ENCODE data around the gene AUP1.
"Not testable (repeated sequence)": the region's sequence is repeated elsewhere in the genome, so short reads cannot be mapped to it uniquely, and the experiment has no call there.

AUP1 gene, protein sequence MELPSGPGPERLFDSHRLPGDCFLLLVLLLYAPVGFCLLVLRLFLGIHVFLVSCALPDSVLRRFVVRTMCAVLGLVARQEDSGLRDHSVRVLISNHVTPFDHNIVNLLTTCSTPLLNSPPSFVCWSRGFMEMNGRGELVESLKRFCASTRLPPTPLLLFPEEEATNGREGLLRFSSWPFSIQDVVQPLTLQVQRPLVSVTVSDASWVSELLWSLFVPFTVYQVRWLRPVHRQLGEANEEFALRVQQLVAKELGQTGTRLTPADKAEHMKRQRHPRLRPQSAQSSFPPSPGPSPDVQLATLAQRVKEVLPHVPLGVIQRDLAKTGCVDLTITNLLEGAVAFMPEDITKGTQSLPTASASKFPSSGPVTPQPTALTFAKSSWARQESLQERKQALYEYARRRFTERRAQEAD

DNA sequence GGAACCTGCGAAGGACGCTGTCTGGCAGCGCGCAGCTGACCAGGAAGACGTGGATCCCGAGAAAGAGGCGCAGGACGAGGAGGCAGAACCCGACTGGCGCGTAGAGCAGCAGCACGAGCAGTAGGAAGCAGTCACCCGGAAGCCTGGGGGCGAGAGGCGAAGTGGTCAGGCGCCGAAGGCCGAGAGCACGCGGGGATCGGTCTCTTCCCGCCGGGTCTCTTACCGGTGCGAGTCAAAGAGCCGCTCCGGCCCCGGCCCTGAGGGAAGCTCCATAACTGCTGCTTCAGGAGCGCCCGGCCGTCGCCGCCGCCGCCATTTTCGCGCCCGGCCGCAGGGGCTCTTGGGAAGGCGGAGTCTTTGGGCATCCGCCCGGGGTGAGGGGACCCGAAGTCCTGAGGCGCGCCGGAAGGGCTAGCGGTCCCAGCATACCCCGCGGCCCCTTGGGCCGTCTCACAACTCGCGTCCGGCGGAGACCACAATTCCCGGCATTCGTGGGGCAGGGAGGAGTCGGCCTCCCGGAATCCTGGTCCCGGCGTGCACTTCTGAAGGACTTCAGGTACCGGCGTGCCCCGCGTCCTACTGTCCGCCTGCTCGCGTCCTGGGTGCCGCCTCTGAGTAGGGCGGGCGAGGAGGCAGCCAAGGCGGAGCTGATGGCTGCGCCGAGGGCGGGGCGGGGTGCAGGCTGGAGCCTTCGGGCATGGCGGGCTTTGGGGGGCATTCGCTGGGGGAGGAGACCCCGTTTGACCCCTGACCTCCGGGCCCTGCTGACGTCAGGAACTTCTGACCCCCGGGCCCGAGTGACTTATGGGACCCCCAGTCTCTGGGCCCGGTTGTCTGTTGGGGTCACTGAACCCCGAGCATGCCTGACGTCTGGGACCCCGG is at the start of gene AUP1, which contains the start of gene HTRA2:
Gene AUP1, minus strand, starts transcription at position 350 of the 882 bp plus-strand sequence. Its CDS starts 77 bp downstream, at position 273.
Gene HTRA2, plus strand, starts transcription at position 577 of the 882 bp plus-strand sequence. Its CDS starts 74 bp downstream, at position 651.
- DNase-seq: peak; percentile 97

DNA sequence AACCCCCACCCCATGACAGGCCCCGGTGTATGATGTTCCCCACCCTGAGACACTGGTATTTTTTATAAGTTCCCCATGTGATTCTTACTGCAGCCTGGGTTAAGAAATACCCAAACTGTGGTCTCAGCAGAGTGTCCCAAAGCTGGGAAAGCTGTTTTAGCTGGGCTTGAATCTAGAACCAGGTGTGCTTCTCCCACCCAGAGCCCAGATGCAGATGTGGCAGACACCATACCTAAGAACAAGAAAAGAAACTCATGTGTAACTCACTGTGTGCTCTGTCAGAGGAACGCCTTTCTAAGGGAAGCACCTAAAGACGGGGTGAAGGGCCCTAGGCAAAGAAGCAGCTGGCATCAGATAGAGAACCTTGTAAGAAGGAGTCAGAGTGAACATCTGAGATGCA is 48.9 kb upstream of the AUP1 start:
- no peak for DNase-seq

DNA sequence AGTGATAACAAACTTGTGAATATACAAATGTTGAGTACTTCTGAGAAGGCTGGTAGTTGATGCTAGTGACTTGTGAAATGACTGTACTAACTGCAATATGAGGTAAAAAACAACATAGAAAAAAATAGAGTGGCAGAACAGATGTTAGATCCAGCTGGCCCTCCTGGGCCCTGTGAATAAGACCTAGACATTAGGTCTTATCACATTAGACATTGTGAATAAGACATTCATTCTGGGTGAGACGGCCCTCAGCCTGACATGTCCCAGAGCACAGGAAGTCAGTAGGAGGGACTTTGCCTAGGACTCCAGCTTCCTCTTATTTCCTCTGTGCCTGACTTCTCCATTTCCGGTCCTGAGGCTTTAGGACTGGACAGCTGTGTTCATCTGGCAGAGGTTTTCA is 47.9 kb upstream of the AUP1 start:
- no peak for DNase-seq

DNA sequence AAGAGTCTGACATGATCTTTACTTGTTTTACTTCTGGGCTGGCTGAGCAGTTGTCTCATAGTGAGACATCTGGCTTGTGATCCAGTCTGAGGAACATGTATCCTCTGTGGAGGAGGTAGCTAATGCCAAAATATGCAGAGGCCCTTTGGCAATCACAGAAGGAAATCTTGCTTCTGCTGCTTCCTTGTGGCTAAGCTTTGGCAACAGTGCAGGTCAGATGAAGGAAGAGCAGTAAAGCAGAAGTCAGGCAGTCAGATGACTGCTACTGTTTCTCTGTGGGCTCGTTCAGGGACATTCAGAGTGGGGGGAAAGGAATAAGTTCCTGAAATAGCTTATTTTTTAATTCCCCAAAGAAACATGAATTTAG is 47.3 kb upstream of the AUP1 start:
- no peak for DNase-seq

DNA sequence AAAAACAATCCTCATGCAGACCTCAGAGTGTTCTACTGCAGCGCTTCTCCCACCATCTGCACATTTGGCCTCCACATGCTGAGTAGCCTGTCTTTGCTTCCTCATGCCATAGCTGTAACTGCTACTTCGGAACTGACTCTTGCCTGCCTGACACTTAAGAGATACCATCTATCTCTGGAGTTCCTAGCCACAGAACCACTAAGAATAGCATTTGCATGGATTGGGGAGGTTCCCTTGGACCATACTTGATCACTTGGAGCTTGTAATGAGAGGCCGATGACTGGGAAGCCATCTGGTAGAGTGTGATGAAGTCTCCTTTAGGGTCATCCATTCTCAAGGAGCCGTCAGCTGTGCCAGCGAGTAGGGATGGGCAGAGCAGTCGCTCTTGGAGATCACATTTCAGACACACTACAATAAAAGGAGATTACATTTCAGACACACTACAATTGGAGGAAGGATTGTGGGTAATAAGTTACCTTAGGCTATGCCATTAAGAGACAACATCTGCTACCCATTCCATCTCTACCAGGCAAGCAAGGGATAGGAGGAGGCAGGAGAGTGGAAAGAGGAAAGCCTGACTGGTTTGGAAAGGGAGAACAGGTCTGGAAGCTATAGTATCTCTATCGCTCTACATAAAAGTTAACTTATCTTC is 46.8 kb upstream of the AUP1 start:
- peak; percentile 31 for DNase-seq

DNA sequence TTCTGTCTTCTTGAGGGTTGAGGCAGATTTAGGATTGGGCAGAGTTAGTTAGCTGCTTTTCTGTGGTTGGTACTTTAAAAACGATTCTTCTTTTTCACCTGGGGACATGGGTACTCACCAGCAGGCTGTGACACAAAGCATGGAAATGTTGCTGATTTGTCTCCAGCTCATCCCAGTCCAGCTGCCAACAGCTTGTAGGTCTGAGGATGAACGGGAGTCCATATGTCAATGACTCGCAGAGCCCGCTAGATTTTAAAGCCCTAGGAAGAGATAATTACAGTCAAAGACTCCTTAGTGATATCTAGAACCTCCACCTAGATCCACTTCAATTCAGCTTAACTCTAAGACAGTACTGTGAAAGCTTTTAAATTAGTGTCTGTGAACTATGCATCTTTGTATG is 45.8 kb upstream of the AUP1 start:
- no peak for DNase-seq

DNA sequence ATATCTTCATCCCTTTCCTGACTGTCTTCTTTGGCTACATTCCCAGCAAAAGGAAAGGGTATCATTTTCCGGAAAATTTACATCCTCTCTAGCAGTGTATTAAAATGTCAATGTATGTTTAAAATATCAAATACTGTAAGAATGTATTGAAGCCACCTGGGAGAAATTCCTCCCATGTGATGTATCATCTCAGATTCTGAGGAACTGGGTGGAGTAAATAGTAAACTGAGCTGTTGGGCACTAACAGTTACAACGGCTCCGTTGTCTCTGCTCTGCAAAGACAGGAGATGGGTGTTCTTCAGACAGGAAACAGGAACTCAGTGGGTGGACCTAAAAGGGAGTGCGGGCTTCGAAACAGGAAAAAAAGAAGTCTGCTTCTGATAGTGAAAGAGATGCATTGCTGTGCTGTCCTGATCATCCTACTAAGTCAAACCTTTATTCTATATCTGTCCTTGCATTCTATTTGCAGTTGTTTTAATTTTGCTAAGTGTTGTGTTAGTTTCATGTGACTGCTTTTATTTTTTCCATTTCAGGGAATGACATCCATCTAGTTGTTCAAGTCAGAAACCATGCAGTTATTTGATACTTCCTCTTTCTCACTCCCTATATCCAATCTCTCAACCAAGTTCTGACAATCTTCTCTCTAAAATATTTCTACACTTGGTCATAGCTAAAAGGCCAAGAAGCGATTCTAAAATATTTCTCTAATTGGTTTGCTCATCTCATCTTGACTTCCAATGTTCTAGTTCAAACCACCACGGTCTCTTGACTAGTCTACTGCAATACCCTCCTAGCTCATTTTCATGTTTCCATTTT is 44.4 kb upstream of the AUP1 start:
- peak; percentile 13 for DNase-seq

DNA sequence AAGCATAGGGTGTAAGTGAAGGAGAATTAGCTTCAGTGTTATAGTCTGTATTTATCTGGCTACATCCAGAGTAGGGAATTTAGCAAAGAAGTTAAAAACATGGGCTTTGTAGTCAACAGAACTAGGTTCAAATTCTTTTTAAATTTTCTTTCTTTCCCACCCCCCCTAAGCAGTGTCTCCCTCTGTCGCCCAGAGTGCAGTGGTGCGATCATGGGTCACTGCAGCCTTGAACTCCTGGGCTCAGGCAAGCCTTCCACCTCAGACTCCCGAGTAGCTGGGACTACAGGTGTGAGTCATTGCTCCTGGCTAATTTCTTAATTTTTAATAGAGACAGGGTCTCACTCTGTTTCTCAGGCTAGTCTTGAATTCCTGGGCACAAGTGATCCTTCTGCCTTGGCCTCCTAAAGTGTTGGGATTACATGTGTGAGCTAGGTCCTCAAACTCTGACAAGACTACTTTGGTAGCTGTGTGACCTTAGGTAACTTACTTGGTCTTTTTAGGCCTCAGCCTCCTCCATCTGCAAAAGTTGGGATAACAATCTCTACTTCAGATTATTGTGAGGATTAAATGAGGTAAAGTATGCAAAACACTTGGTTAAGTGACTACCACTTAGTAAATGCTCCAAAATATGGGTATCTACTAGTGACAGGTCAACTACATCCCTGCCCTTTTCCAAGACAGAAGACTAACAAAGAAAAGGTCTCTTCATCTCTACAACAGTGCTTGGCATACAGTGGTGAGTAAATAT is 42.8 kb upstream of the AUP1 start:
- no peak for DNase-seq

DNA sequence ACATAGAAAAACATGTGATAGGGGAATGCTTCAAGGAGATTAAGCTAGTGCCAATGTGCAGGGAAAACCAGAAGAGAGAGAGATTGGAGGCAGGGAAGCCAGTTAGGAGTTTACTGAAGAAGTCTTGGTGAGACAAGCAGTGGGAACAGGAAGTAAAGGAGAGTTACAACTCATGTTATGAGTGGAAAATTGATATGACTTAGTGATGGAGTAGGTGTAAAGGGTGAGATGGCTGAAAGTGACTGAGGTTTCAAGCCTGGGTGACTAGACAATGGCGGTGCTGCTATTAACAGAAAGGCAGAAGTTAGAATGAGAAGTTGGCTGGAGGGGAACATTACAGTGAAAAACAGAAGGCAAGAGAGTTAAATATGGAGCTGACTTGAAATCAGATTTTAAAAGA is 41.6 kb upstream of the AUP1 start:
- DNase-seq: no peak

DNA sequence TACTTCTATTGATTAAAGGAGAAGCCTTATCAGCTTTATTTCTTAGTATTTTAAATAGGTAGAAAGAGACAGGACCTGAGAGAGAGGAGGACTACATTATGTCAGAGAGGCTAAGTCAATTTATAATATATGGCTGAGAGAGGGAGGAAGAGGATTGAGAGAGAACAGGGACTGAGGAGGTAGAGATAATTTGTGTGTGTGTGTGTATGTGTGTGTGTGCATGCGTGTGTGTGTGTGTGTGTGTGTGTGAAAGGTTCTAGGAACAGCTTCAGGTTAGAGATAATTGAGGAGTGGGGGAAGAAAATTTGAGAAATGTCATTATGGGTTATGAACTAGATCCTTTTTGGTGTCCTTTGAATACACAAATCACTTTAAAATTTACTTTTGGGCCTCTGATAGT is 40.2 kb upstream of the AUP1 start:
- no peak for DNase-seq

DNA sequence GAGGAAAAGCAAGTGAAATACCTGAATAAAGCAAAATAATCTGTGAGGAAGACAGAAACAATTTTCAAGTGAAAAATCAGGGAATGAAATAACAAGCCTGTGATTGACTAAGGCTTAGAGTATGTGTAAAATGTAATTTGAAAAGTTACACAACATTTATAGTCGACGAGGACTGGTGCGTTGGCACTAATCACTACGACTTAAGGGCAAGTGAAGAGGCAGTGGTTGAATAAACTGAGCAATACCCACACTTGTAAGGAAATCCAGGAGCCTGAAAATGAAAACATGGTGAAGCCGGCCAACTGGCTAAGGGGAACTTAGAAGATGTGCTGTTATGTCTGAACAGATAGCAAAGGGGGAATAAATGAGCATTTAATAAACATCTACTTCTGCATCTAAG is 38.4 kb upstream of the AUP1 start:
- no peak for DNase-seq

DNA sequence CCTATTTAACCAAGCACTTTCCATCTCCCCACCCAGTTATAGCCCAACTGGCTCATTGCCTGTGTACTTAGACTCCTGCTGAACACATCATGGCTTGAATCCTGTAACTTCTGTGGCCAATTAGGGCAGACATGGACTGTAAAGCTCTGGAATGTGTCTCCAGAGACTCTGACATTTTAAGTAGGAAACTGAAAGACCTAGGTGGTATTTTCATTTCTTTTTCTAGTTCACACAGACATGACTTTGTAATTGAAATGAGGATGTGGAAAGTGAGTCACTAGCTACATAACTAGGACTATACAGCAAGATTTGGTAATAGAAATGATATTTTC is 37.2 kb upstream of the AUP1 start:
- no peak for DNase-seq

DNA sequence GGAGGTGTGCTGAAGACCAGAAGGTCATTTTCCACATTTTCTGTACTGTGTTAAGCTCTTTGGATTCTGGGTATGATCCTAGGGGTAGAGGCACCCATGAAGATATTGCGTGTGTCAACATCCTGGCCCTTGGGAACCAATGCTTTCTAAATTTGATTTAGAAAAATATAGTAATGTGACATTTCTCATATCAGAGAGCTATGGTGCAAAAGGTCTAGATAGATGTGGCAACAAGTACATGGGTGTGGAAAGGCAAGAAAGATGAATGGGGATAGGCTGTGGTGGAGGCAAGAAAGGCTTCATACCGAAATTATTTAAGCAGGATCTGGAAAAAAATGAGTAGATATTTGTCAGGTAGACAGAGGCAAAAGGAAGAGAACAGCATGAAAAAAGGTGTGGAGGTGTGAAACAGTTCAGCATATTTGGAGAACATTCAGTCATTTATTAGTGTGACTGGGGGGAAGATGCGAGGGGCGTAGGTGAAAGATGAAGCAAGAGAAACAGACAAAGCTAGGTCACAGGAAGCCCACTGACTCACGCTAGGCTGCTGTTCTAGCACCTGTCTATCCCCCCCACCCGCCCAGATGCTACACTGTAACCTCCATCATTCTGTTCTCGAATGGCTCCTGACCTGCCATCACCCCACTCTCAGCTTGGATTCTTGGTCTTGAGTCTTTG is 36.7 kb upstream of the AUP1 start:
- no peak for DNase-seq

DNA sequence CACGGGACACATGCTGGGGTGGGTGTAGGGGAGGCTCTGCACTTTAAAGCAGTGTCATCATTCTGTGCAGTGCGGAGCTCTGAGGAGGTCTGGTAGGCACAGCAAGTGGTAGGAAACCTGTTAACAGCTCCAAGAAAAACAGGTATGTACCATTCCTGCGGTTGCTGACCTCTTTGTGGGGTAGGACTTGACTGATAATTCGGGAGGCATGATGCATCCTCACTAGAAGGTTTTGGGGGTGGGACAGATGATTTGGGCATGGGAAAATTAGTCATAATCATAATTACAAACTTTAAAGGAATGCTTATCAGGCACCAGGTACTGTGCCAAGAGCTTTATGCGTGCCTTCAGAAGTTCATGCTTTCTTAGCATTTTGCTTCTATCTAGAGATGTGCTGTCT is 34.7 kb upstream of the AUP1 start:
- DNase-seq: no peak

DNA sequence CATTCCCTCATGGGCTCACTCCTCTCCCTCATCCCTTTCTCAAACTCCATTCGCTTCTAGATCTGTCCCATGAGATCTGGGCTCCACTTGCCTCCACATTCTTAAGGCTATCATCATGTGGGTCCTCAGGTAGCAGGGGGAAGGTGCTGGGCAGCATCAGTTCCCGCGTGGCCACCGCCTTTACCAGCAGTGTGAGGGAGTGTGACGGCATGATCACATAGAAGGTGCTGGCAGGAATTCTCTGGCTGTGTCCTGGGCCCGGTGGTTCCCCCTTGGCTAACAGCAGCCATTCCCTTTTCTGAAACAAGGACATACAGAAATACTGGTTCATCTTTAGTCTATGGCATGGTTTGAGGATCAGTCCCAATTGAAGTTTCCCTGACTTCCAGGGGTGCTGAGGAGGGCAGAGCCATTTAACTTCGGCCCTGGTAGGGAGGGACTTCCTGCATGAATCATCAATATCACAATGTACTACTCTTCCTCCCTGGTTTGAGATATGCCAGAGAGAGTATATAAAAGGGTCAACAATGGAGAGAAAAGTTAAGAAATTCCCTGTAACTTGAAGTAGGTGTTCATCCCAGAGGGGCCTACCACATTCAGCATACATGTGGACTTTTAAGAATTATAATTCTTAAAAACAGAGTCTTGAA is 32.7 kb upstream of the AUP1 start:
- no peak for DNase-seq

DNA sequence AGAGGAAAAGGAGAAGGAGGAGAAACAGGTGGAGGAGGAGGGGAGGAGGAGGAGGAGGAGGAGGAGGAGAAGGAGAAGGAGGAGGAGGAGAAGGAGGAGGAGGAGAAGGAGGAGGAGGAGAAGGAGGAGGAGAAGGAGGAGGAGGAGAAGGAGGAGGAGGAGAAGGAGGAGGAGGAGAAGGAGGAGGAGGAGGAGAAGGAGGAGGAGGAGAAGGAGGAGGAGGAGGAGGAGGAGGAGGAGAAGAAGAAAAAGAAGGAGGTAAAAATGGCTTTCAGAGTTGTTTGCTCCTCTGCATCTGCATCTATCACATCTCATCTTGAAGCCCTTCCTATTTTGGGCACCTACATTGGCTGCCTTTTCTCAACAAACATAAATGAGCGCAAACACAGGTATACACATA is 31.5 kb upstream of the AUP1 start:
- DNase-seq: not testable (repeated sequence)

DNA sequence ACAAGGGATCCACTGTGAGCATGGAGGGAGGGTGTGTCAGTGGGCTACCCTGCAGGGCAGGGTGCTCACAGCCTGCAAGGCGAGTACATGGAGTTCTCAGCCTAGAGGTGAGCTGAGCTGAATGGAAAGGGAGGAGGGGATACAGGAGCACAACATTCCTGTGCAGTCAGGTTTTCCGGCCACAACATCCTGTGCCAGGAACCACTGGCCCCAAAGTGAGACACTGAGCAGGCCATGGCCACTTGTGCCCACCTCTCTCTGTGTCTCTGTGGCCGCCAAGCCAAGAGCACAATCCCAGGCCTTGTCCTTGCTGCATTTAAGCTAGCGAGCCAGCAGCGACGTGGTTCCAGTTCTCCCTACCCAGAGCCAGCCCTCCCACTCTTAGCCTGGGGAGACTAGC is 31.1 kb upstream of the AUP1 start:
- no peak for DNase-seq

DNA sequence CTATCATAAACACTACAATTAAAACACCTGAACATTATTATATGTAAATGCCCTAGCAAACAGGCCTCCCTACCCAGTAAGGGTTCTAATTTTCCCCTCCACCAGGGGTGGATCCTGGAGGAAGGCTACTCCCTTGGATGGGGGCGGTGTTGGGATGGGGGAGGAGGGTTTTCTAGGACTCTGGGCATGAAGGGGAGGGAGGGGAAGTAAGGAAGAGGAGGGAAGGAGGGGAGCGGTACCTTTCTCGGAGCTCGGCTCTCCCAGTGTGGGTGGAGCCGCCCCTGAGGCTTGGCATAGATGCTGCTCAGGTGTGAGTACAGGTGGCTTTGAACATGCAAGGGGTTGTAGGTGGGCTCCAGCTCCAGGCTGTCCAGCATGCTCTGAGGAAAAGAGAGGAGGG is 30.4 kb upstream of the AUP1 start:
- peak; percentile 87 for DNase-seq

DNA sequence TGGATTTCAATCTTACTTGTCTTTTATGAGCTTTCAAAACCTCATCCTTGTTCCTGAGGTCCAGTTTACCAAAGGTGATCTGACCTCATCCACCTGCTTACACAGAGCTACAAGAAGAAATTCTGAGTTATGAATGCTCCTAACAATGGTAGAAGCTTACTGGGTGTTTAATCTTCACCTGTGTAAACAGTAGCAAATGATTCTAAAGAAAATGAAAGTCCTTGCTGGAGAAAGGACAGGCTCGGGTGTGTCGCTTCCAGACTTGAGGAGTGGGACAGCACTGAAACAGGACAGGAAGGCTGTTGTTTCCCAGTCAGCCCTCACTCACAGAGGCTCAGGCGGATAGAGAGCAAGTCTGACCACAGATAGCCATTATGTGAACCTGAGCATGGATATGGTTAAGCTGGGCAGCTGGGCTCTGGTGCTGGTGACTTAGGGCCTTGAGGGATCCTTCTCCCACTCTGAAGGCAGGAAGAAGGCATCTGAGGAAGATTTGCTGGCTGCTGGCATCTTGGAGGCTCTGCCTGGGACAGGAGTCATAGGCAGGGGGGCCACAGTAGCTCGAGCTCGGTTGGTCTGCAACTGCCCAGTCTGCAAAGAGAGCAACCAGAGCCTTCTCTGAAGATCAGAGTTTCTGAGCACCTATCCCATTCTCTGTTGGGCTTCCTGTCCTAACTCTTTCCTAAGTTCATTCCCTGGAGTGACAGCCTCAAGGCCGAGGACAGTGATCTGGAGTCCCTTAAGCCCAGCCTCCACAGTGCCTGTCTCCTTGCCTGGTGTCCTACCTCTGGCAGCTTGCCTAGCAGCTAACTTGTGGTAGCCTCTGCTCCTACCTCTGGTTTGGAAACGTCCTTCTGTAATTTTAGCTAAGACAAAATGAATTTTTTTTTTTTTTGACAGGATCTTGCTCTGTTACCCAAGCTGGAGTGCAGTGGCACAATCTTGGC is 29.1 kb upstream of the AUP1 start:
- peak; percentile 6 for DNase-seq
